RWPE2 (cell line): ENCODE measurements around the gene GSTM3.

Experiments
- ATAC-seq: fragments of 200-7000 bp; cut with Tn5 transposase; 3 replicates; pipeline ENCODE4 v1.9.1; 2021; ENCODE audit warnings: low read depth
- DNase-seq: peaks from one replicate; pipeline ENCODE4 v3.0.0-alpha.2; 2020; ENCODE audit warnings: low spot score
- H3K27ac ChIP-seq: fragments of 450-650 bp; 2 replicates; pipeline ENCODE4 v1.5.1; 2017; ENCODE audit warnings: mild to moderate bottlenecking; ENCODE audit not compliant: poor library complexity, severe bottlenecking
- H3K27me3 ChIP-seq: fragments of 250-450 bp; sonication (Bioruptor Pico); 2 replicates; pipeline ENCODE4 v1.5.1; 2021; ENCODE audit warnings: mild to moderate bottlenecking, moderate library complexity; ENCODE audit not compliant: insufficient read depth, poor library complexity, severe bottlenecking
- H3K36me3 ChIP-seq: fragments of 250-450 bp; sonication (Bioruptor Pico); 2 replicates; pipeline ENCODE4 v1.5.1; 2020; ENCODE audit warnings: low read depth, mild to moderate bottlenecking, moderate library complexity
- H3K4me1 ChIP-seq: fragments of 250-450 bp; sonication (Bioruptor Pico); 2 replicates; pipeline ENCODE4 v1.5.1; 2021; ENCODE audit warnings: mild to moderate bottlenecking, moderate library complexity; ENCODE audit not compliant: insufficient read depth, poor library complexity, severe bottlenecking
- H3K4me3 ChIP-seq: fragments of 250-450 bp; sonication (Bioruptor Pico); 2 replicates; pipeline ENCODE4 v1.5.1; 2021; ENCODE audit warnings: mild to moderate bottlenecking, moderate library complexity; ENCODE audit not compliant: severe bottlenecking
- H3K9me3 ChIP-seq: fragments of 250-450 bp; sonication (Bioruptor Pico); 2 replicates; pipeline ENCODE4 v1.5.1; 2021; ENCODE audit warnings: mild to moderate bottlenecking, moderate library complexity; ENCODE audit not compliant: severe bottlenecking
- TF ChIP-seq, protein P1 (sequence below): fragments of 450-650 bp; IDR thresholded peaks from one replicate; pipeline ENCODE4 v1.5.1; 2017; ENCODE audit warnings: mild to moderate bottlenecking, moderate library complexity; ENCODE audit not compliant: poor library complexity, severe bottlenecking

GSTM3 gene

DNA sequence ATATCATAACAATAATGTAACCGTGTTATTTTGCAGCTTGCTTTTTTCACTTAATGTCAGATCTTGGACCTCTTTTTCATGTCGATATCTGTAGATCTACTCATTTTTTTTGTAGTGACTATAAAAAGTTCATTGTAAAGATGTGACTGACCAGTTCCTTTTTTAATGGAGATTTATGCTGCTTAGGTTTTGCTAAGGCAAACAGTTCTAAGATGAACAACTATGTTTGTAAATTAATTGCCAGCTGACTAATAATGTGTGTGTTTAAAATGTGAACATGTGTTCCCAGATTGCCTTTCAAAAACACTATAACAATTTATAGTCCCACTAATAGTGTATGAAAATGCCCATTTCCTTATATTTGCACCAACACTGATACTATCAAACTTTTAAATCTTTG, 41.0 kb upstream of the GSTM3 start:
- ATAC-seq (no peak), DNase-seq (no peak)
- H3K27ac ChIP-seq, result no peak overlapping the region
- no peaks in the 10 kb centered on the region for H3K36me3 ChIP-seq
- no peaks in the 10 kb centered on the region for H3K27me3 ChIP-seq
- H3K4me1 ChIP-seq, result peaks cover 23% of the 10 kb centered on the region
- no peaks in the 10 kb centered on the region for H3K9me3 ChIP-seq
- TF ChIP-seq, protein P1, sequence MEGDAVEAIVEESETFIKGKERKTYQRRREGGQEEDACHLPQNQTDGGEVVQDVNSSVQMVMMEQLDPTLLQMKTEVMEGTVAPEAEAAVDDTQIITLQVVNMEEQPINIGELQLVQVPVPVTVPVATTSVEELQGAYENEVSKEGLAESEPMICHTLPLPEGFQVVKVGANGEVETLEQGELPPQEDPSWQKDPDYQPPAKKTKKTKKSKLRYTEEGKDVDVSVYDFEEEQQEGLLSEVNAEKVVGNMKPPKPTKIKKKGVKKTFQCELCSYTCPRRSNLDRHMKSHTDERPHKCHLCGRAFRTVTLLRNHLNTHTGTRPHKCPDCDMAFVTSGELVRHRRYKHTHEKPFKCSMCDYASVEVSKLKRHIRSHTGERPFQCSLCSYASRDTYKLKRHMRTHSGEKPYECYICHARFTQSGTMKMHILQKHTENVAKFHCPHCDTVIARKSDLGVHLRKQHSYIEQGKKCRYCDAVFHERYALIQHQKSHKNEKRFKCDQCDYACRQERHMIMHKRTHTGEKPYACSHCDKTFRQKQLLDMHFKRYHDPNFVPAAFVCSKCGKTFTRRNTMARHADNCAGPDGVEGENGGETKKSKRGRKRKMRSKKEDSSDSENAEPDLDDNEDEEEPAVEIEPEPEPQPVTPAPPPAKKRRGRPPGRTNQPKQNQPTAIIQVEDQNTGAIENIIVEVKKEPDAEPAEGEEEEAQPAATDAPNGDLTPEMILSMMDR, result no peak
- no peak overlapping the region for H3K4me3 ChIP-seq

DNA sequence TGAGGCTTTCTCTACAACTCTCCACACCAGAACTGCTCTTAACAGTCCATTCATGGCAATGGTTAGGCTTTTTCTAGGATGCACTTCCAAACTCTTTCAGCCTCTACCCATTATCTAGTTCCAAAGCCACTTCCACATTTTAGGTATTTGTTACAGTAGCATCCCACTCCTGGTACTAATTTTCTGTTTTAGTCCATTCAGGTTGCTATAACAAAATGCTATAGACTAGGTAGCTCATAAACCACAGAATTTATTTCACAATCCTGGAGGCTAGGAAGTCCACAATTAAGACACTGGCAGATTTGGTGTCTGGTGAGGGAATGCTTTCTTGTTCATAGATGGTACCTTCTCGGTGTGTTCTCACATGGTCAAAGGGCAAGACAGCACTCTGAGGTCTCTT, 40.1 kb upstream of the GSTM3 start:
- Histone ChIP-seq H3K4me3 (no peak overlapping the region), H3K9me3 (no peaks in the 10 kb centered on the region), H3K4me1 (peaks cover 19% of the 10 kb centered on the region), H3K36me3 (no peaks in the 10 kb centered on the region), H3K27me3 (no peaks in the 10 kb centered on the region), H3K27ac (no peak overlapping the region)
- TF ChIP-seq, protein P1, result no peak
- DNase-seq (no peak), ATAC-seq (no peak)

DNA sequence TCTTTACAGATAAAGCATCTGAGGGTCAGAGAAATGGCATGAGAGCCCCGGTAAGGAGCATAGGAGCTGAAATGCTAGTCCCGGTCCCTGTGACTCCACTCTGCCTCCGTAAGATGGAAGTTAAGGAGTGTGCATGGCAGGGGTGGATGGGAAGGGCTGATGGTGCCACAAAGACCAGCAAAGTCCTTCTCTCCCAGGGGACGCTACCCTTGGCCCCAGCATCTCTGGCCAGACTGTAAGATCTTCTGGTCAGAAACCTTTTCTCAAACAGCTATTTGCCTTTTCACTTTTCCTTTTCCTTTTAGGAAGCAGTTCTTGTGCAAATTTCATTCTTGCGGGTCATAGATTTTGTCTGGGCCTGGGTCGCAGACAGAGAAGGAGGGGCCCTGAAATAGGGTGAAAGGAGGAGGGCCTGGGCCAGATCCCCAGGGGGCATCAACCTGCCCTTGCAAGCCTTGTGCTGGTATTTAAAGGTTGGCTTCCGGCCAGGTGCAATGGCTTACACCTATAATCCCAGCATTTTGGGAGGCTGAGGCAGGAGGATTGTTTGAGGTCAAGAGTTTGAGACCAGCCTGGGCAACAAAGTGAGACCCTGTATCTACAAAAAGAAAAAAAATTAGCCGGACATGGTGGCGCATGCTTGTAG, 37.3 kb upstream of the GSTM3 start:
- ATAC-seq, result no peak
- Histone ChIP-seq H3K27me3 (no peaks in the 10 kb centered on the region), H3K4me3 (no peak overlapping the region), H3K36me3 (no peaks in the 10 kb centered on the region), H3K27ac (no peak overlapping the region), H3K4me1 (peaks cover 9% of the 10 kb centered on the region), H3K9me3 (no peaks in the 10 kb centered on the region)
- peak; percentile 35 for DNase-seq
- TF ChIP-seq, protein P1, result no peak

DNA sequence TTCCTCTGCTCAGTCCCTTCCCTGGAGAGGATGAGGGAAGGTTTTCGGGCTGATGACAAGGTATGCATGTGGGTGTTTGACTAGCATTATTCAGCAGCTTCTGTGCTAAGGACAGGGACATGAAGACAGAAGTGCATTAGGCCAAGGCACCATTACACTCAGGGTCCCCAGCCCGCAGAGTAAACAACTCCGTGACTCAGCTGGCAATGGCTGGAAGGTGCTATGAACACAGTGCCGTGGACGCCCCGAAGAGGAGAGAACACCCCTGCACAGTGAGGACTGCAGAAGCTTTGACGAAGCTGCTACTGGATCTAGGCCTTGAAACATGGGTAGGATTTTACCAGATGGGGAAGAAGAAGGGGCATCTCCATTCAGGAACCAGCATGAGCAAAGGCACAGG, 36.6 kb upstream of the GSTM3 start:
- no peak overlapping the region for H3K4me3 ChIP-seq
- peak; percentile 23 for DNase-seq
- TF ChIP-seq, protein P1, result no peak
- no peak for ATAC-seq
- H3K36me3 ChIP-seq, result no peaks in the 10 kb centered on the region
- no peaks in the 10 kb centered on the region for H3K27me3 ChIP-seq
- H3K27ac ChIP-seq, result no peak overlapping the region
- H3K4me1 ChIP-seq, result peaks cover 4% of the 10 kb centered on the region
- no peaks in the 10 kb centered on the region for H3K9me3 ChIP-seq

DNA sequence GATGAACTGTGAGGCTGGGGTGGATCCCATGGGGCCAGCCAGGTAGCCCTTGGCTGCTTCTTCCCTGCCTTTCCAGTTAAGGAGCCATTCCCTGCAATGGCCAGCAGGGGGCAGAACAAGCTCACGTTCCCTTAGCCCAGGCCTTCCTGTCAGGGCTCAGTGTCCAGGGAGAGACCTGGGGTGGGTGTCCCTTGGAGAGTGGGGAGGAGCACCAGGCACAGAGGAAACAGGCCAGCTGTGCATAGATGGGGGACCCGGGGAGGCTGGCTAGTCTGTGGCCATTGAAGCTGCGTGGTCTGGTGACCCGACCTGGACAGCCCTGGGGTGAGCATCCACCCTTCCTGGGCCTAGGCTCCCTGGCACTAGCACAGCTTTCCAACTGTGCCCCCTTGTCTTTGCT, 36.1 kb upstream of the GSTM3 start:
- peaks cover 2% of the 10 kb centered on the region for H3K4me1 ChIP-seq
- H3K27ac ChIP-seq, result no peak overlapping the region
- H3K36me3 ChIP-seq, result no peaks in the 10 kb centered on the region
- no peaks in the 10 kb centered on the region for H3K27me3 ChIP-seq
- no peaks in the 10 kb centered on the region for H3K9me3 ChIP-seq
- ATAC-seq (peak; percentile 77), DNase-seq (peak; percentile 54)
- TF ChIP-seq, protein P1, result peak; percentile 92
- no peak overlapping the region for H3K4me3 ChIP-seq
